Lung (tissue), 12 donors: Measurements from ENCODE around the gene ERC2. TPM values are rescaled to one million over a fixed set of nuclear protein-coding genes. Genes with fewer than 3 reads are reported as not detected.

Experiments used
- ATAC-seq: fragments of 200-7000 bp; cut with Tn5 transposase; one replicate; pipeline ENCODE4 v1.9.1; 2020; ENCODE audit warnings: moderate number of reproducible peaks; ENCODE audit not compliant: insufficient read depth, low FRiP score
- DNase-seq, 3 donors: peaks; one replicate each; pipeline ENCODE4 v3.0.0-alpha.2; 2013 to 2017
- H3K27ac ChIP-seq, 2 donors: one replicate each; pipeline ENCODE4 v1.5.1; 2013; ENCODE audit warnings: mild to moderate bottlenecking in 2 of 2, moderate library complexity in 2 of 2, control low read depth in 1 of 2, inconsistent platforms in 1 of 2, low read depth in 1 of 2, low read length in 1 of 2
- H3K27me3 ChIP-seq, 3 donors: one replicate each; pipeline ENCODE4 v1.5.1; 2013; ENCODE audit warnings: low read length in 2 of 3; ENCODE audit not compliant: control insufficient read depth in 3 of 3, insufficient read depth in 3 of 3
- H3K36me3 ChIP-seq, 4 donors: one replicate each; pipeline ENCODE4 v1.5.1; 2013; ENCODE audit warnings: low read length in 4 of 4, mild to moderate bottlenecking in 1 of 4, moderate library complexity in 1 of 4; ENCODE audit not compliant: control insufficient read depth in 4 of 4, insufficient read depth in 4 of 4
- H3K4me1 ChIP-seq, 5 donors: one replicate each; pipeline ENCODE4 v1.5.1; 2013; ENCODE audit warnings: low read length in 5 of 5, mild to moderate bottlenecking in 2 of 5, moderate library complexity in 1 of 5; ENCODE audit not compliant: control insufficient read depth in 5 of 5, insufficient read depth in 5 of 5
- H3K4me3 ChIP-seq: one replicate; pipeline ENCODE4 v1.5.1; 2013; ENCODE audit warnings: mild to moderate bottlenecking, control low read depth, moderate library complexity
- H3K9ac ChIP-seq, 2 donors: one replicate each; pipeline ENCODE4 v1.5.1; 2013; ENCODE audit warnings: low read length in 2 of 2, control low read depth in 1 of 2; ENCODE audit not compliant: insufficient read depth in 1 of 2
- H3K9me3 ChIP-seq, 4 donors: one replicate each; pipeline ENCODE4 v1.5.1; 2013; ENCODE audit warnings: low read length in 3 of 4, mild to moderate bottlenecking in 1 of 4, moderate library complexity in 1 of 4; ENCODE audit not compliant: control insufficient read depth in 4 of 4, insufficient read depth in 3 of 4
- WGBS, 2 donors: extraction: QIAGEN DNeasy Blood & Tissue Kit; methylation state at CpG; one replicate each; pipeline ENCODE4 v1.1.7; 2013; 5-methylcytosine and 5-hydroxymethylcytosine counted together
- polyA plus RNA-seq, 2 donors: library from polyadenylated mRNA; stranded (reverse); fragments of 200-250 nt; gene quantifications; one replicate each; pipeline ENCODE4 v1.2.1, GENCODE V29; 2013
- total RNA-seq, 2 donors: library from RNA; depleted of rRNA in 1 of 2; stranded (reverse); fragments of >200 nt in 1 of 2; gene quantifications; one replicate each; pipeline ENCODE4 v1.2.1, GENCODE V29; 2014 to 2021
- TF ChIP-seq, protein P1 (sequence below): IDR thresholded peaks from 2 replicates; pipeline ENCODE4 v1.5.1; 2012; ENCODE audit warnings: mild to moderate bottlenecking; ENCODE audit errors: control extremely low read depth, extremely low read depth
- donor health status: control.
- donor health status: control.
- donor health status: Bipolar disorder and iron deficiency.
- donor health status: healthy.
- donor health status: DM: yes; HTN: yes; CAD: no.

ERC2 gene
- total and polyA plus RNA-seq, 4 donors = 0.20 to 3.5 (median 0.97) TPM

GRCh38 chr3:55480911-55481743, 987.1 kb downstream of the ERC2 start:
- no peak for ATAC-seq
- DNase-seq = peak; percentile 53 to 74 (median 65)
- H3K27ac ChIP-seq = no peak overlapping the region
- peaks cover 0 to 37% (median 4%) of the 10 kb centered on the region in 5 donors for H3K4me1 ChIP-seq
- no peaks in the 10 kb centered on the region for H3K36me3 ChIP-seq
- peaks cover 0 to 51% (median 25%) of the 10 kb centered on the region in 3 donors for H3K27me3 ChIP-seq
- WGBS, 2 donors = 5 to 7% methylated on average over 42 of the region's 42 CpGs
- H3K4me3 ChIP-seq = peak overlapping the region; percentile 4
- TF ChIP-seq, protein P1, sequence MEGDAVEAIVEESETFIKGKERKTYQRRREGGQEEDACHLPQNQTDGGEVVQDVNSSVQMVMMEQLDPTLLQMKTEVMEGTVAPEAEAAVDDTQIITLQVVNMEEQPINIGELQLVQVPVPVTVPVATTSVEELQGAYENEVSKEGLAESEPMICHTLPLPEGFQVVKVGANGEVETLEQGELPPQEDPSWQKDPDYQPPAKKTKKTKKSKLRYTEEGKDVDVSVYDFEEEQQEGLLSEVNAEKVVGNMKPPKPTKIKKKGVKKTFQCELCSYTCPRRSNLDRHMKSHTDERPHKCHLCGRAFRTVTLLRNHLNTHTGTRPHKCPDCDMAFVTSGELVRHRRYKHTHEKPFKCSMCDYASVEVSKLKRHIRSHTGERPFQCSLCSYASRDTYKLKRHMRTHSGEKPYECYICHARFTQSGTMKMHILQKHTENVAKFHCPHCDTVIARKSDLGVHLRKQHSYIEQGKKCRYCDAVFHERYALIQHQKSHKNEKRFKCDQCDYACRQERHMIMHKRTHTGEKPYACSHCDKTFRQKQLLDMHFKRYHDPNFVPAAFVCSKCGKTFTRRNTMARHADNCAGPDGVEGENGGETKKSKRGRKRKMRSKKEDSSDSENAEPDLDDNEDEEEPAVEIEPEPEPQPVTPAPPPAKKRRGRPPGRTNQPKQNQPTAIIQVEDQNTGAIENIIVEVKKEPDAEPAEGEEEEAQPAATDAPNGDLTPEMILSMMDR = no peak
- peak overlapping the region in 1 of 2 donors; percentile 5 for H3K9ac ChIP-seq
- peaks cover 0 to 2% (median 0%) of the 10 kb centered on the region in 4 donors for H3K9me3 ChIP-seq

- Histone ChIP-seq H3K36me3 (no peaks in the 10 kb centered on the region), H3K9me3 (no peaks in the 10 kb centered on the region), H3K27ac (no peak overlapping the region), H3K4me3 (no peak overlapping the region), H3K9ac (no peak overlapping the region), H3K27me3 (peaks cover 0 to 34% (median 13%) of the 10 kb centered on the region in 3 donors), H3K4me1 (peaks cover 0 to 15% (median 2%) of the 10 kb centered on the region in 5 donors)
- DNase-seq (peak in 1 of 3 donors; percentile 4), ATAC-seq (no peak)
- TF ChIP-seq, protein P1 = no peak
- 56 to 65% methylated on average over 9 of the region's 9 CpGs for WGBS, 2 donors
Measured at GRCh38 chr3:55477306-55478303, 990.7 kb downstream of the ERC2 start.

- Histone ChIP-seq H3K4me3 (no peak overlapping the region), H3K27me3 (peaks cover 0 to 25% (median 10%) of the 10 kb centered on the region in 3 donors), H3K4me1 (peaks cover 0 to 7% (median 2%) of the 10 kb centered on the region in 5 donors), H3K9me3 (no peaks in the 10 kb centered on the region), H3K27ac (no peak overlapping the region), H3K36me3 (no peaks in the 10 kb centered on the region), H3K9ac (no peak overlapping the region)
- 66 to 71% methylated on average over 3 of the region's 3 CpGs for WGBS, 2 donors
- peak in 1 of 3 donors; percentile 5 for DNase-seq
- ATAC-seq = no peak
- TF ChIP-seq, protein P1 = no peak
Measured at GRCh38 chr3:55476515-55476914, 991.8 kb downstream of the ERC2 start.
